CD14-positive monocyte (primary cell): Measurements from ENCODE around the gene STAT3. TPM values are rescaled to one million over a fixed set of nuclear protein-coding genes. Genes with fewer than 3 reads are reported as not detected.
A peak's percentile ranks its signal among the peaks of the same experiment; 100 is the strongest.
"Not testable (repeated sequence)": the region's sequence is repeated elsewhere in the genome, so short reads cannot be mapped to it uniquely, and the experiment has no call there.

ENCODE experiments used
- DNase-seq, 3 donors: peaks; one replicate each; pipeline ENCODE4 v3.0.0-alpha.2; 2011 to 2022
- H2AFZ ChIP-seq: 2 replicates; pipeline ENCODE4 v1.6.0; 2012; ENCODE audit warnings: mild to moderate bottlenecking, low read depth, low read length, inconsistent platforms; ENCODE audit not compliant: insufficient read depth, poor library complexity, severe bottlenecking
- H3K27ac ChIP-seq, 2 donors: 1 replicate in 1 of 2; 2 replicates in 1 of 2; pipeline ENCODE4 v1.5.1; 2012 to 2013; ENCODE audit warnings: low read length in 2 of 2, control low read depth in 1 of 2, inconsistent platforms in 1 of 2, low read depth in 1 of 2, mild to moderate bottlenecking in 1 of 2
- H3K27me3 ChIP-seq, 2 donors: one replicate each; pipeline versions ENCODE4 v1.6.0 to v1.6.1; 2011 to 2013; ENCODE audit warnings: low read length in 2 of 2; ENCODE audit not compliant: control insufficient read depth in 2 of 2, insufficient read depth in 2 of 2
- H3K36me3 ChIP-seq, 2 donors: replicated peaks in 1 of 2; 1 replicate in 1 of 2; 2 replicates in 1 of 2; pipeline versions ENCODE4 v1.5.1 to v1.6.1; 2012 to 2013; ENCODE audit warnings: low read length in 2 of 2, control low read depth in 1 of 2, inconsistent platforms in 1 of 2, mild to moderate bottlenecking in 1 of 2; ENCODE audit not compliant: insufficient read depth in 2 of 2, control insufficient read depth in 1 of 2
- H3K4me1 ChIP-seq, 2 donors: 1 replicate in 1 of 2; 2 replicates in 1 of 2; pipeline versions ENCODE4 v1.5.1 to v1.6.1; 2012 to 2013; ENCODE audit warnings: low read length in 2 of 2, control low read depth in 1 of 2, inconsistent platforms in 1 of 2, mild to moderate bottlenecking in 1 of 2, moderate library complexity in 1 of 2; ENCODE audit not compliant: insufficient read depth in 2 of 2, control insufficient read depth in 1 of 2
- H3K4me2 ChIP-seq: replicated peaks from 2 replicates; pipeline ENCODE3; 2012; ENCODE audit warnings: low read length, moderate library complexity, mild to moderate bottlenecking; ENCODE audit not compliant: poor library complexity, severe bottlenecking; ENCODE audit errors: extremely low read depth
- H3K4me3 ChIP-seq, 3 experiments: fragments of 200-600 bp in 1 of 3; sonication (generic) in 1 of 3; replicated peaks in 1 of 3; 1 replicate in 2 of 3; 2 replicates in 1 of 3; pipeline ENCODE4 v1.5.1; 2011 to 2013; ENCODE audit warnings: low read length in 3 of 3, mild to moderate bottlenecking in 3 of 3, control low read depth in 2 of 3, low read depth in 2 of 3, inconsistent platforms in 1 of 3, moderate library complexity in 1 of 3
- H3K79me2 ChIP-seq: 2 replicates; pipeline ENCODE4 v1.6.0; 2012; ENCODE audit warnings: mild to moderate bottlenecking, control low read depth, inconsistent platforms, low read length, moderate library complexity; ENCODE audit not compliant: insufficient read depth
- H3K9ac ChIP-seq: 2 replicates; pipeline ENCODE4 v1.6.0; 2017; ENCODE audit warnings: low read length, mild to moderate bottlenecking; ENCODE audit not compliant: insufficient read depth, poor library complexity, severe bottlenecking
- H3K9me3 ChIP-seq, 2 donors: replicated peaks in 1 of 2; 1 replicate in 1 of 2; 2 replicates in 1 of 2; pipeline versions ENCODE4 v1.5.1 to v1.6.1; 2012 to 2013; ENCODE audit warnings: low read length in 2 of 2, control low read depth in 1 of 2; ENCODE audit not compliant: control insufficient read depth in 1 of 2, insufficient read depth in 1 of 2
- H4K20me1 ChIP-seq: 2 replicates; pipeline ENCODE4 v1.6.0; 2012; ENCODE audit warnings: mild to moderate bottlenecking, low read length, control low read depth, moderate library complexity; ENCODE audit not compliant: insufficient read depth
- H3K27ac Mint-ChIP-seq, 7 donors: one replicate each; pipeline ENCODE4 v1.8.0; 2020; ENCODE audit warnings: mild to moderate bottlenecking in 7 of 7, mixed read lengths in 7 of 7, moderate library complexity in 6 of 7, inconsistent platforms in 2 of 7
- H3K27me3 Mint-ChIP-seq, 3 donors: one replicate each; pipeline ENCODE4 v1.8.0; 2021 to 2022; ENCODE audit warnings: low read depth in 3 of 3, mild to moderate bottlenecking in 3 of 3, mixed read lengths in 3 of 3, moderate library complexity in 3 of 3, inconsistent platforms in 1 of 3
- H3K36me3 Mint-ChIP-seq, 2 donors: one replicate each; pipeline ENCODE4 v1.8.0; 2020; ENCODE audit warnings: mixed read lengths in 2 of 2, inconsistent platforms in 1 of 2, mild to moderate bottlenecking in 1 of 2
- H3K4me1 Mint-ChIP-seq: one replicate; pipeline ENCODE4 v1.8.0; 2020; ENCODE audit warnings: mild to moderate bottlenecking, mixed read lengths
- H3K4me3 Mint-ChIP-seq, 2 donors: one replicate each; pipeline ENCODE4 v1.8.0; 2020; ENCODE audit warnings: mild to moderate bottlenecking in 2 of 2, mixed read lengths in 2 of 2, moderate library complexity in 1 of 2
- H3K9me3 Mint-ChIP-seq, 7 donors: one replicate each; pipeline ENCODE4 v1.8.0; 2020 to 2022; ENCODE audit warnings: mixed read lengths in 7 of 7, mild to moderate bottlenecking in 6 of 7, moderate library complexity in 6 of 7, inconsistent platforms in 2 of 7
- WGBS: methylation state at CpG from one replicate; pipeline ENCODE4 v1.1.5; 2013; ENCODE audit warnings: missing lambda C conversion rate; ENCODE audit not compliant: insufficient coverage; 5-methylcytosine and 5-hydroxymethylcytosine counted together
- intact Hi-C, 2 donors: fragments of 100-400 bp; cut with micrococcal nuclease; formaldehyde crosslinking; loops; one replicate each; pipeline versions ENCODE4 v1.15.0 to v1.15.1; 2023
- polyA plus RNA-seq, 3 donors: library from polyadenylated mRNA; depleted of rRNA in 1 of 3; unstranded in 2 of 3; stranded (reverse) in 1 of 3; fragments of 300-500 nt in 2 of 3; fragments of >200 nt in 1 of 3; fragmentation: Illumina TruSeq in 2 of 3; gene quantifications; 1 replicate in 2 of 3; 2 replicates in 1 of 3; pipeline ENCODE4 v1.2.3, GENCODE V29; 2012 to 2021
- TF ChIP-seq, protein P1 (sequence below): fragments of 200-600 bp; IDR thresholded peaks from one replicate; pipeline ENCODE4 v1.8.0; 2022; ENCODE audit warnings: antibody characterized with exemption, mild to moderate bottlenecking

STAT3 gene
- polyA plus RNA-seq, 3 donors = 73.0 to 155 (median 110) TPM

DNA sequence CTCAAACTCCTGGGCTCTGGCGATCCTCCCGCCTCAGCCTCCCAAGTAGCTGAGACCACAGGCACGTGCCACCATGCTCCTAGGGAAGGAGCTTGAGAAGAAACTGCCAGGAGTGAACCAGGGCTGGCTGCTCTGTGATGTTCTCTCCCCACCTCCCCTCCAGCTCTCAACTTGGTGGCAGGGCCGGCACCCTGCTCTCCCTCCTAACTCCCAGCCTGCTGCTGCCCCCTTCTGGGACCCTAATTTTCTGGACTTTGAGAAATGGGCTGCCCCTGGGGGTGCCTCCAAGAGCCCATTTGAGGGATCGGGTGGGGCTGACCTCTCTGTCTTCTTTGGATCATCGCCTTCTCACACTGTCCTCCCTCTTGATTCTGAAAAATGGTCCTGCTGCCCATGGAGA, 14.9 kb upstream of the STAT3 start:
- H3K27me3 Mint-ChIP-seq = peaks cover 9 to 17% (median 13%) of the 10 kb centered on the region in 3 donors
- TF ChIP-seq, protein P1, sequence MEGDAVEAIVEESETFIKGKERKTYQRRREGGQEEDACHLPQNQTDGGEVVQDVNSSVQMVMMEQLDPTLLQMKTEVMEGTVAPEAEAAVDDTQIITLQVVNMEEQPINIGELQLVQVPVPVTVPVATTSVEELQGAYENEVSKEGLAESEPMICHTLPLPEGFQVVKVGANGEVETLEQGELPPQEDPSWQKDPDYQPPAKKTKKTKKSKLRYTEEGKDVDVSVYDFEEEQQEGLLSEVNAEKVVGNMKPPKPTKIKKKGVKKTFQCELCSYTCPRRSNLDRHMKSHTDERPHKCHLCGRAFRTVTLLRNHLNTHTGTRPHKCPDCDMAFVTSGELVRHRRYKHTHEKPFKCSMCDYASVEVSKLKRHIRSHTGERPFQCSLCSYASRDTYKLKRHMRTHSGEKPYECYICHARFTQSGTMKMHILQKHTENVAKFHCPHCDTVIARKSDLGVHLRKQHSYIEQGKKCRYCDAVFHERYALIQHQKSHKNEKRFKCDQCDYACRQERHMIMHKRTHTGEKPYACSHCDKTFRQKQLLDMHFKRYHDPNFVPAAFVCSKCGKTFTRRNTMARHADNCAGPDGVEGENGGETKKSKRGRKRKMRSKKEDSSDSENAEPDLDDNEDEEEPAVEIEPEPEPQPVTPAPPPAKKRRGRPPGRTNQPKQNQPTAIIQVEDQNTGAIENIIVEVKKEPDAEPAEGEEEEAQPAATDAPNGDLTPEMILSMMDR = no peak
- Histone ChIP-seq H3K9me3 (no peaks in the 10 kb centered on the region), H3K27ac (no peak overlapping the region), H3K4me3 (no peak overlapping the region), H3K36me3 (no peaks in the 10 kb centered on the region), H3K9ac (no peak overlapping the region), H3K79me2 (no peaks in the 10 kb centered on the region), H3K27me3 (peaks cover 0 to 7% of the 10 kb centered on the region in 2 donors), H3K4me1 (peaks cover 14 to 17% of the 10 kb centered on the region in 2 donors), H2AFZ (no peak overlapping the region), H3K4me2 (no peak overlapping the region), H4K20me1 (no peaks in the 10 kb centered on the region)
- H3K4me3 Mint-ChIP-seq = peak overlapping the region in 1 of 2 donors; percentile 12
- 64% methylated on average over 4 of the region's 6 CpGs for WGBS
- peaks cover 20% of the 10 kb centered on the region for H3K4me1 Mint-ChIP-seq
- peaks cover 0 to 2% (median 0%) of the 10 kb centered on the region in 7 donors for H3K9me3 Mint-ChIP-seq
- H3K27ac Mint-ChIP-seq = peak overlapping the region in 1 of 7 donors; percentile 13
- intact Hi-C loops = loop anchor here in 1 of 2 donors (5.0 kb wide), 1 partner anchor 41 kb away; no protein-coding TSS in a partner anchor
- H3K36me3 Mint-ChIP-seq = no peaks in the 10 kb centered on the region
- no peak for DNase-seq

GRCh38 chr17:42402117-42402516, 13.9 kb upstream of the STAT3 start:
- Histone ChIP-seq H3K36me3 (no peaks in the 10 kb centered on the region), H3K9ac (no peak overlapping the region), H3K27me3 (peaks cover 0 to 7% of the 10 kb centered on the region in 2 donors), H3K27ac (no peak overlapping the region), H2AFZ (no peak overlapping the region), H3K79me2 (no peaks in the 10 kb centered on the region), H3K4me1 (peaks cover 11 to 13% of the 10 kb centered on the region in 2 donors), H3K4me3 (no peak overlapping the region), H4K20me1 (no peaks in the 10 kb centered on the region), H3K9me3 (no peaks in the 10 kb centered on the region), H3K4me2 (no peak overlapping the region)
- H3K27ac Mint-ChIP-seq = peak overlapping the region in 1 of 7 donors; percentile 46
- no peak overlapping the region for H3K4me3 Mint-ChIP-seq
- H3K27me3 Mint-ChIP-seq = peaks cover 9 to 15% (median 15%) of the 10 kb centered on the region in 3 donors
- intact Hi-C loops = loop anchor here in 1 of 2 donors (5.0 kb wide), 1 partner anchor 40 kb away; no protein-coding TSS in a partner anchor
- WGBS = 72% methylated on average over 3 of the region's 3 CpGs
- TF ChIP-seq, protein P1 = no peak
- H3K36me3 Mint-ChIP-seq = no peaks in the 10 kb centered on the region
- no peak for DNase-seq
- peaks cover 14% of the 10 kb centered on the region for H3K4me1 Mint-ChIP-seq
- H3K9me3 Mint-ChIP-seq = peaks cover 0 to 2% (median 0%) of the 10 kb centered on the region in 7 donors

DNA sequence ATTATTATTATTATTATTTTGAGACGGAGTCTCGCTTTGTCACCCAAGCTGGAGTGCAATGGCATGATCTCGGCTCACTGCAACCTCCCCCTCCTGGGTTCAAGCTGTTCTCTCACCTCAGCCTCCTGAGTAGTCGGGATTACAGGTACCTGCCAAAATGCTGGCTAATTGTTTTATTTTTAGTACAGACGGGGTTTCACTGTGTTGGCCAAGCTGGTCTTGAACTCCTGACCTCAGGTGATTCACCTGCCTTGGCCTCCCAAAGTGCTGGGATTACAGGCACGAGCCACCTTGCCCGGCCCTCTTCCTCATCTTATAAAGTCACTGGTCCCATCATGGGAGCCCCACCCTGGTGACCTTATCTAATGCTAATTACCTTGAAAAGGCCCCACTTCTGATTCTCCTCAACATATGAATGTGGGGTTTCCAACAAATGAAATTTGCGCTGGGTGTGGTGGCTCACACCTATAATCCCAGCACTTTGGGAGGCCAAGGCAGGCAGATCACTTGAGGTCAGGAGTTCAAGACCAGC, 12.7 kb upstream of the STAT3 start:
- not testable (repeated sequence) for H3K4me1 Mint-ChIP-seq, H3K4me3 ChIP-seq, H4K20me1 ChIP-seq, H3K36me3 ChIP-seq, H3K36me3 Mint-ChIP-seq, H3K27ac Mint-ChIP-seq, H3K9me3 ChIP-seq, H2AFZ ChIP-seq, H3K4me1 ChIP-seq, H3K4me2 ChIP-seq, H3K27me3 ChIP-seq, DNase-seq, H3K27ac ChIP-seq, H3K9me3 Mint-ChIP-seq, H3K79me2 ChIP-seq, H3K9ac ChIP-seq, H3K4me3 Mint-ChIP-seq
- WGBS = 100% methylated on average over 3 of the region's 8 CpGs
- intact Hi-C loops = loop anchor here in 1 of 2 donors (5.0 kb wide), 1 partner anchor 39 kb away; no protein-coding TSS in a partner anchor
- peaks cover 8 to 17% (median 15%) of the 10 kb centered on the region in 3 donors for H3K27me3 Mint-ChIP-seq
